Breast epithelium (tissue), 3 donors: ENCODE data around the gene ZNF688.

ENCODE experiments used
- POLR2AphosphoS5 ChIP-seq, 3 donors: sonication (generic); formaldehyde crosslinking; IDR thresholded peaks; one replicate each; pipeline ENCODE4 v1.6.1; 2017; ENCODE audit warnings: antibody characterized with exemption in 3 of 3
- TF ChIP-seq, protein P1 (sequence below), 3 donors: fragments of 450-650 bp; IDR thresholded peaks; one replicate each; pipeline ENCODE4 v1.5.1; 2016 to 2017; ENCODE audit warnings: antibody characterized with exemption in 3 of 3, mild to moderate bottlenecking in 3 of 3, moderate library complexity in 3 of 3

DNA sequence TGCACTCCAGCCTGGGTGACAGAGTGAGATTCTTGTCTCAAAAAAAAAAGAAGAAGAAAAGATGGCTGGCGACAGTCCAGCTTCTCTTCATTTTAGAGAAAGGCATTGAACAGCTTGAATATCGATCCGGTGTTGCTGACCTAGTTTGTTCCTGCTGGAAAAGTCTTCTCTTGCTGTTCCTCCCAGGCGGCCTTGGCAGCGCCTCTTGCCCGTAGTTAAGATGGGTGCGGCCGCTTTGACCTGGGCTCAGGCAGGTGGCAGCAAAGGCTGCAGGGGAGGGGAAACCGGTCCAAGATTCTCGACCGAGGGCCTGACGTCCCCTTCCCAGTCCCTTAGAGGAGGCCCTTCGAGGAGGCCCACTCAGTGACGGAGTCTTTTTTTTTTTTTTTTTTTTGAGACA is 9.5 kb downstream of the ZNF688 start:
- TF ChIP-seq, protein P1, sequence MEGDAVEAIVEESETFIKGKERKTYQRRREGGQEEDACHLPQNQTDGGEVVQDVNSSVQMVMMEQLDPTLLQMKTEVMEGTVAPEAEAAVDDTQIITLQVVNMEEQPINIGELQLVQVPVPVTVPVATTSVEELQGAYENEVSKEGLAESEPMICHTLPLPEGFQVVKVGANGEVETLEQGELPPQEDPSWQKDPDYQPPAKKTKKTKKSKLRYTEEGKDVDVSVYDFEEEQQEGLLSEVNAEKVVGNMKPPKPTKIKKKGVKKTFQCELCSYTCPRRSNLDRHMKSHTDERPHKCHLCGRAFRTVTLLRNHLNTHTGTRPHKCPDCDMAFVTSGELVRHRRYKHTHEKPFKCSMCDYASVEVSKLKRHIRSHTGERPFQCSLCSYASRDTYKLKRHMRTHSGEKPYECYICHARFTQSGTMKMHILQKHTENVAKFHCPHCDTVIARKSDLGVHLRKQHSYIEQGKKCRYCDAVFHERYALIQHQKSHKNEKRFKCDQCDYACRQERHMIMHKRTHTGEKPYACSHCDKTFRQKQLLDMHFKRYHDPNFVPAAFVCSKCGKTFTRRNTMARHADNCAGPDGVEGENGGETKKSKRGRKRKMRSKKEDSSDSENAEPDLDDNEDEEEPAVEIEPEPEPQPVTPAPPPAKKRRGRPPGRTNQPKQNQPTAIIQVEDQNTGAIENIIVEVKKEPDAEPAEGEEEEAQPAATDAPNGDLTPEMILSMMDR (IDR thresholded peaks at IDR 0.05): no peak
- TF ChIP-seq POLR2AphosphoS5 (IDR thresholded peaks at IDR 0.05): no peak
